ENCODE results near the gene ACTL10.

GRCh38 chr20:33707668-33708067 lies 40.9 kb downstream of the ACTL10 start:
- TF ChIP-seq POLR2AphosphoS5 (IDR thresholded peaks at IDR 0.05) (no peak), POLR2A (IDR thresholded peaks at IDR 0.05) (no peak), CTCF (IDR thresholded peaks at IDR 0.05) (no peak), EP300 (IDR thresholded peaks at IDR 0.05; ENCODE audit: low read depth) (no peak)
